GM21529 (cell line): ENCODE measurements around the gene ZNF778.

Experiments used
- ATAC-seq: cut with Tn5 transposase; IDR thresholded peaks from one replicate; pipeline ENCODE4 v1.9.1; 2021; ENCODE audit not compliant: unreplicated experiment

The ZNF778 gene

DNA sequence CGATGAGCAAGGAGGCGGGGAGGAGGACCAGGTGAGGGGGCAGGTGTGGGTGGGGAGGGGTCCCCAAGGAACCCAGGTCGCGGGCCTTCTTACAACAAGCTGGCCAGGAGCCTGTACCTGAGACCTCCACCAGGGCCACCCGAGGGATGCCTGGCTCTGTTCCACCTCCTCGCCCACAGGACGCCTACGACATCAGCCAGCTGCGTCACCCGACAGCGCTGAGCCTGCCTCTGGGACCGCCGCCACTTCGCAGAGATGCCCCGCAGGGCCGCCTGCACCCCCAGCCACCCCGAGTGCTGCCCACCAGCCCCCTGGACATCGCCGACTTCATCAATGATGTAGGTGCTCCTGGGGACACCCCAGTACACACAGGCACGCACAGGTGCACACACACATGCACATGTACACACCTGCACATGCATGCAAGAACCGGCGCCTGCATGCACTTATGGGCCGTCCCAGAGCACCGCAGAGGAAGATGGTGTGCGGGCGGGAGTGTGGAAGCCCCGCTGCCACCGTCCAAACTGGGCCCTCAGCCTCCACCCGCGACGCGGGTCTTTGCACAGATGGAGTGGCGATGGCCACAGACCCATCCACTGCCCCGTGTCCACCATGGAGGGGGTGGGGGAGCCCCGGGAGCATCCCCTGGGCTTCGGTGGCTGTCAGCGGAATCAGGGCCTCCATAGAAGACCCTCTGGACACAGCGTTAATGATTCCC, 23.8 kb upstream of the ZNF778 start:
- no peak for ATAC-seq

- ATAC-seq = no peak
Measured at GRCh38 chr16:89194340-89195311, 22.9 kb upstream of the ZNF778 start.

- ATAC-seq = no peak
Measured at GRCh38 chr16:89195521-89196171, 21.9 kb upstream of the ZNF778 start.

- ATAC-seq = no peak
Measured at GRCh38 chr16:89197033-89197632, 20.4 kb upstream of the ZNF778 start.

DNA sequence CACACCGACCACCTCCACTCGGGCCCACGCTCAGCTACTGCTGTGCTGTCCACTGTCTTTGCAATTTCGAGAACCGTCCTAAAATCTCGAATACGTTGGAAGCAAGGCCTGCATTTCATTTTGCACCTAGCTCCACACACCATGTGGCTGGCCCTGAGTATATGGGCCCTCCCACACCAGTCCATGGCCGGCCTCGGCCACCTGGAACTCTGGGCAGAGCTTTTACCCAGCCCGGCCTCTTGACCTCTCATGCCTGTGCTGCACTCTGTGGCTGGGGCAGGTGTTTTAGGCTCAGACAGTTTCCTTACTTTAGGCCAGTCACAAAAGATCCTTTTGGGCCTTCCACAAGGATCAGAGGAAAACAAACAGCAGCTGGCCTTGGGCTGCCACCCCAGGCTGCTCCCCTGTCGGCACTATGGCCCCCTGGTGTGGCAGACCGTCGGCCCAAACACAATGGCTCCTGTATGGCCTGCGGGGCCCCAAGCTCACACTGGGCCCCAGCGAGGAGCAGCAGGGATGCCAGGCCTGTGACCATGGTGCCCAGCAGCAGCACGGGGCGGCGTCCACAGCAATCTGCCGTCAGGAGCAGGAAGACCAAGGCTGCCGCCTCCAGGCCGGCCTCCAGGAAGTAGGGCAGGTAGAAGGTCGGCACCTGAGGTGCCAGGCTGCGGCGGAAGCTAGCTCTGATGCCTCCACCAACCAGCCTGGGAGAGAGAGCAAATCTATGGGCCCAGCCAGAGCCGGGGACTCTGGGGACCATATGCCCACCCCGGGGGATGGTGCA, 19.7 kb upstream of the ZNF778 start:
- ATAC-seq = no peak

- no peak for ATAC-seq
Measured at GRCh38 chr16:89198417-89199240, 18.9 kb upstream of the ZNF778 start.

GRCh38 chr16:89199241-89200123, 18.0 kb upstream of the ZNF778 start:
- no peak for ATAC-seq

DNA sequence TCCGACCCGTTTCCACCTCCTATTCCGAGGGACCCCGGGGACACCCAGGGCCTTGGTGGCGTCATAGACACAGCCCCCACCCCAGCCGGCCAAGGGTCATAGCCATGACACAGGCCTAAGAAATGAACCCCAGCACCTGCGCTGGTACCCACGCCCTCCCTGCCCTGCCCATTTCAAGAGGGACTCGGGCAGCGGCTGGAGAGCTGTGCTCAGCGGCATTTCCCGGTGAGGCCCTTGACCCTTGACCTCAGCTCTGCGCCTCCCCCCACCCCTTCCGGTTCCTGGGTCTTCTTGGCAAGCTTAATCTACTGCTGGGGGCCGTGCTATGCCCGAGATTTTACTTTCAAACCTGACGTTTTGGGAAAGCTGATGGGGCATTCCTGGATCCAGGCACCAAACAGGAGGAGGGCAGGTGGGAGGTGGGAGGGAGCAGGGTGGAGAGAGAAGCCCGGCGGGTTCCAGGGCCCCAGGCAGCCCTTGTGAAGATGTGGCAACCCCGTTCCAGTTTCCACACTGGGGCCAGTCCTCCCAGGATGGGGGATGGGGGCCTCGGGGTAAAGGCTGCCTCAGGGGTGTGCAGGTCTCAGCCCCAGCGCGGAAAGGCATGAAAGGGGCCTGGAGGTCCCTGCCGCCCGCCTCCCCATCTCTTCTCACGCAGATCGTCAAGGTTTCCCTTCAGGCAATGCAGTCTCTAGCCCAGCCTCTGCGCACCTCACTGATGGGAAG, 17.2 kb upstream of the ZNF778 start, which contains the start of gene SLC22A31:
Gene SLC22A31 (minus strand): TSS at position 414 of the 726 bp plus-strand sequence. CDS start 36 bp downstream, at position 378.
- no peak for ATAC-seq

GRCh38 chr16:89200850-89201411, 16.6 kb upstream of the ZNF778 start:
- no peak for ATAC-seq

DNA sequence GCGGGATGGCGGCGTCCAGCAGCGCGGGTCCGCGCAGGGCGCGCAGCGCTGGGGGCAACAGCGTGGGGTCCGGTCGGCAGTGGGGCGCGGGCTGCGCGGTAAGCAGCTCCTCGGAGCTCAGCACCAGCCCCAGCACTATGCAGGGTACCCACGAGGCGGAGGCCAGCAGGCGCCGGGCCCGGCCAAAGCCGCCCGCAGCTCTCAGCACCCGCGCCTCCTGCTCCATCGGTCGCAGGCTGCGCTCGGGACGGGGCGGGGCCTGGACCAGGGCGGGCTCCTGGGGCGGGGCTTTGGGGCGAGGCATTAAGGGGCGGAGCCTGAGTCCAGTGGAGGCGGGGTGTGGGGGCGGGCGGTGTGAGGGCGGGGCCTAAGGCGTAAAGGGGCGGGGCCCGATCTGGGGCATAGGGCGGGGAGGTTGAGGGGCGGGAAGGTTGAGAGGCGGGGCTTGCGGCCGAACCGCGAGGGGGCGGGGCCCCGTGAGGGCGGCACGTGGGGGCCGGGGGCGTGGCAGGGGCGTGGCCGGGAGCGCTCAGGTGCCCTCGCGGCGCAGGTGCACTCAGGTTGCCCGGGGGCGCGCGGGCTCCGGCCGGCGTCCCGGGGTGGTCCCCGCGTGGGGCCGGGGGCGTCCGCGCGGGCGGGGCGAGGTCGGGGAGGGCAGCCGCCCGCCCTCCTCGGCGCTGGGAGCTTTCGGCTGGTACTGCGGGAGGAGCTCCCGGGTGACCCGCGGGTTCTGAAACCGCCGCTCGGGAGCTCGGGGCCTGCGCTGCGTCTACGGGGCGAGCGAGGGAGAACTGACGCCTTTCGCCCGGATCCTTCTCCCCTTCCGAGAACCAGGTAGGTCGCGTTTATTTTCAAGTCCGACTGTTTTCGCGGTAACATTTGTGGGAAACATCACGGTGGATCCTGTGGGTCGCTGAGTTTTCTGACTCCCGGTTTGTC, 15.8 kb upstream of the ZNF778 start:
- ATAC-seq = no peak

DNA sequence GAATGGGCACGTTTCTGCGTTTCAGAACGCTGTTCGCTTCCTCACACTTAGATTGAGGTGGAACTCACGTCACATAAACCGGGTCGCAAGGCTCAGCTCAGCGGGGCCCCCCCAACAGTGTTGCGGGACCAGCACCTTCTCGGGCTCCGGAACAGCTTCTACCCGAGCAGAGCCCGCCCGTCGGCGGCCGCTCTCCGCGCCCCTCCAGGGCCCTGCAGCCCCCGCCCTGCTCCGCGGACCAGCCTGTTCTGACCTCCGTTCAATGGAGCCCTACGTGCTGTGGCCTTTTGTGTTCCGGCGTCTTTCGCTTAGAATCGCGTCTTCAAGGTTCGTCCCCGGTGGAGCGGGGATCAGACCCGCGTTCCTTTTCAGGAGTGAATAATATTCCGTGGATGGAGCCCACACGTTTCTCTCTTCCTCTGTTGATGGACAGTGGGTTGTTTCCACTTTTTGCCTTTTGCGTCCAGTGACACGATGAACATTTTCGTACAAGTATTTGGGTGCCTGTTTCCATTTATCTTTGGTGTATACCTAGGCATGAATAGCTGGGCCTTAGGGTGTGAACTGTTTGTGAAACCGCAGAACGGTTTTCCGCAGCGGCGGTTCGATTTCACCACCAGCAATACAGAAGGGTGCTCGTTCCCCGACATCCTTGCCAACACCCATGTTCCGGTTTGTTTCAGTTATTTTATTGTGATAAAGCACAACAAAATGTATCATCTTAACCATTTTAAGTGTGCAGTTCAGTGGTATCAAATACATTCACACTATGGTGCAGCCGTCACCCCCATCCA, 14.9 kb upstream of the ZNF778 start:
- no peak for ATAC-seq

GRCh38 chr16:89207993-89208392, 9.5 kb upstream of the ZNF778 start:
- ATAC-seq = no peak

DNA sequence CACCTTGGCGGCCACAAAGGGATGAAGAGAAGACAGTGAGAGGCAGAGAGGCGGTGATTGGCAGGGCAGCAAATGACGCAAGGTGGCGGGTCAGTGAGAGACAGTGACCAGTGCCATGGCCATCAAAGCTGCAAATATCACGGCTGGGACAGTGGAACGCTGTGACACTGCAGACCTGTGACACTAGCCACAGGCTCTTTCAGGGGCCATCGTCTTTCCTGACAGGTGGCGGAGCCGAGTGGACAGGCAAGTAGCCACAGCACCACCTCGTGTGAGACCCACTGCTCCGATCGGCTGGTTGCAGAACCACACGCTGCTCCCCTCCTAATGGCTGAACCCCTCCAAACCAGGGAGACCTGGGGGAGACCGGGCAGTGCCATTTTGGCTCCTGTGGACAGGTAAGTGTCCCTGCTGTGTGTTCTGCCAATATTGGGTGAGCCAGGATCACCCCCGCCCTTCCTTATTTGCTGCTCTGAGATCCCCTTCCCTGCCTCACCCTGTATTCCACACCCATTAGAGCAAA, 7.9 kb upstream of the ZNF778 start:
- no peak for ATAC-seq

GRCh38 chr16:89210165-89210903, 7.2 kb upstream of the ZNF778 start:
- no peak for ATAC-seq
